Measurements from ENCODE around the gene NHEJ1.

Gene NHEJ1

DNA sequence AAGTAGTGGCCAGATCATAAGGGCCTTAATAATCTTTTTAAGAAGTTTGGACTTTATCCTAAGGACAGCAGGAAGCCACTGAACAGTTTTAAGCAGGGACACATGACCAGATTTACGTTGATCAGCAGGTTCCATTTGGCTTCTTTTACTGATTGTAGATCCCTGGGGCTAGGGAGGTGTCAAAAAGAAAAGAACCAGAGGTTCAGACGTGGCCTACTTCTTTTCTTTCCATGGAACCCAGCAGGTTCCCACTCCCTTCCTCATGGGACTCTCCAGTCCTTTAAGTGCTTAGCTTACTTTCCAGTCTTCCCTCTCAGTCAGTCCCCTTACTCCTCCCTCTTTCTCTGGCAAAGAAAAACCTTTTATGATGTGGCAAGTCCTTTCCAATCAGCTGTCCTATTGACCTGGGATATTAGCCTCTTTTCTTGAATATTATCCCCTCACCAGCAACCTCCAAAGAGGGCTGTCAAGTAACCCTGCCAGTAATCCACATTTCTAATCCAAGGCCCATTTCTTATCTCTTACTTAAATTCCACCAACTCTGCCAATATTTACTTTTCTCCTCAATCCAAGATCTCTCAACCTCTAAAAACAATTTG, 33.5 kb downstream of the NHEJ1 start:
- Histone ChIP-seq H3K27ac (ENCODE audit: low read depth, low read length) (no peak overlapping the region), H4K20me1 (ENCODE audit: control insufficient read depth, insufficient read depth, low read depth, low read length) (no peaks in the 10 kb centered on the region), H3K4me3 (ENCODE audit: low read length) (no peak overlapping the region), H3K9me3 (ENCODE audit: control insufficient read depth, insufficient read depth, low read length) (no peaks in the 10 kb centered on the region), H3K9me2 (replicated peaks; ENCODE audit: control insufficient read depth, low read length) (no peaks in the 10 kb centered on the region), H3F3A (ENCODE audit: control insufficient read depth, insufficient read depth) (no peaks in the 10 kb centered on the region), H3K4me2 (ENCODE audit: low read length) (no peak overlapping the region), H3K79me2 (ENCODE audit: control insufficient read depth, low read length) (no peaks in the 10 kb centered on the region), H3K4me1 (ENCODE audit: control insufficient read depth, low read length) (no peaks in the 10 kb centered on the region), H3K36me3 (ENCODE audit: control insufficient read depth, low read length) (no peaks in the 10 kb centered on the region), H3K27me3 (ENCODE audit: control insufficient read depth, low read length) (no peaks in the 10 kb centered on the region)
- TF ChIP-seq, protein P1, sequence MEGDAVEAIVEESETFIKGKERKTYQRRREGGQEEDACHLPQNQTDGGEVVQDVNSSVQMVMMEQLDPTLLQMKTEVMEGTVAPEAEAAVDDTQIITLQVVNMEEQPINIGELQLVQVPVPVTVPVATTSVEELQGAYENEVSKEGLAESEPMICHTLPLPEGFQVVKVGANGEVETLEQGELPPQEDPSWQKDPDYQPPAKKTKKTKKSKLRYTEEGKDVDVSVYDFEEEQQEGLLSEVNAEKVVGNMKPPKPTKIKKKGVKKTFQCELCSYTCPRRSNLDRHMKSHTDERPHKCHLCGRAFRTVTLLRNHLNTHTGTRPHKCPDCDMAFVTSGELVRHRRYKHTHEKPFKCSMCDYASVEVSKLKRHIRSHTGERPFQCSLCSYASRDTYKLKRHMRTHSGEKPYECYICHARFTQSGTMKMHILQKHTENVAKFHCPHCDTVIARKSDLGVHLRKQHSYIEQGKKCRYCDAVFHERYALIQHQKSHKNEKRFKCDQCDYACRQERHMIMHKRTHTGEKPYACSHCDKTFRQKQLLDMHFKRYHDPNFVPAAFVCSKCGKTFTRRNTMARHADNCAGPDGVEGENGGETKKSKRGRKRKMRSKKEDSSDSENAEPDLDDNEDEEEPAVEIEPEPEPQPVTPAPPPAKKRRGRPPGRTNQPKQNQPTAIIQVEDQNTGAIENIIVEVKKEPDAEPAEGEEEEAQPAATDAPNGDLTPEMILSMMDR (IDR thresholded peaks at IDR 0.05; ENCODE audit: low read depth, low read length, poor library complexity, severe bottlenecking): no peak
- no peak for TF ChIP-seq EZH2phosphoT487 (IDR thresholded peaks at IDR 0.05; ENCODE audit: borderline replicate concordance, low read length)

DNA sequence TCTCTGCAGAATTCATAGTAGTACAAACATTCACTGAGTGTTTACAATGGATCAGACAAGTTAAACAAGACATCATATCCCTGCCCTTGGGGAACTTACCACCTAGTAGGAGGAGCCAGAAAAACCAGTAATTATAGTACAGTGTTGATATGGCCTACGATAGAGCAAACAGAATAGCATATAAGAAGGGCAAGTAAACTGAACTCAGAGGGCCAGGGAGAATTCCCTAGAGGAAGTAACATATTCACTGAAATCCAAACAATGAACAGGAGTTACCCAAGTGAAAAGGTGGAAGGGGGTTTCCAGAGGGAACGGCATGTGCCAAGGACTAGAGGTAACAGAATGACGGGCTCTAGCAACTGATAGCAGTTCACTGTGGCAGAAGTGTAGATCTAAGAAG, 34.1 kb downstream of the NHEJ1 start:
- Histone ChIP-seq H3K9me2 (replicated peaks; ENCODE audit: control insufficient read depth, low read length) (no peaks in the 10 kb centered on the region), H3K27ac (ENCODE audit: low read depth, low read length) (no peak overlapping the region), H3K4me1 (ENCODE audit: control insufficient read depth, low read length) (no peaks in the 10 kb centered on the region)

DNA sequence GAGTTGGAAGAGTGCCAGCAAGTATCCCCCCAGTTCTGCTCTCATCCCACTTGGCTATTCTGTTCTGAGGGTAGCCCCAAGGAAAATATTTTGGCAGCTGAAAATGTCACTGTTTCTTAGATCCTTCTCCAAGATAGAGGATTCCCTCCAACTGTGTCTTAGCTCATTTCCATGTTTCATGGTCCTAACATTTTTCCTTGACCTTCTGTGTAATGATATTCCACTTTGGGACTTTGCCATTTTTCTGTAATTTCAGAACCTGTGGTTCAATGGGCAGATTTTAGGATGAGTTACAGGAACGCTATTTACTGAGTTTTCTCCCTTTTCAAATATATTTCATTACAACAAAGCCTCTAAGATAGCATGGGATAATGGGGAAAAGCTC, 34.7 kb downstream of the NHEJ1 start:
- H3K4me1 ChIP-seq (ENCODE audit: control insufficient read depth, low read length): no peaks in the 10 kb centered on the region
- no peak overlapping the region for H3K27ac ChIP-seq (ENCODE audit: low read depth, low read length)
- no peaks in the 10 kb centered on the region for H3K9me3 ChIP-seq (ENCODE audit: control insufficient read depth, insufficient read depth, low read length)
- no peak overlapping the region for H3K4me3 ChIP-seq (ENCODE audit: low read length)
- TF ChIP-seq, protein P1 (IDR thresholded peaks at IDR 0.05; ENCODE audit: low read depth, low read length, poor library complexity, severe bottlenecking): no peak
- TF ChIP-seq EZH2phosphoT487 (IDR thresholded peaks at IDR 0.05; ENCODE audit: borderline replicate concordance, low read length): no peak
- H3K4me2 ChIP-seq (ENCODE audit: low read length): no peak overlapping the region
- no peaks in the 10 kb centered on the region for H3K9me2 ChIP-seq (replicated peaks; ENCODE audit: control insufficient read depth, low read length)
- no peaks in the 10 kb centered on the region for H3K27me3 ChIP-seq (ENCODE audit: control insufficient read depth, low read length)
- H3F3A ChIP-seq (ENCODE audit: control insufficient read depth, insufficient read depth): no peaks in the 10 kb centered on the region
- no peaks in the 10 kb centered on the region for H3K79me2 ChIP-seq (ENCODE audit: control insufficient read depth, low read length)
- no peaks in the 10 kb centered on the region for H3K36me3 ChIP-seq (ENCODE audit: control insufficient read depth, low read length)
- H4K20me1 ChIP-seq (ENCODE audit: control insufficient read depth, insufficient read depth, low read depth, low read length): no peaks in the 10 kb centered on the region

More for the DNA sequence above, 34.1 kb downstream of the NHEJ1 start:
- H3K4me3 ChIP-seq (ENCODE audit: low read length): no peak overlapping the region
- no peaks in the 10 kb centered on the region for H3K27me3 ChIP-seq (ENCODE audit: control insufficient read depth, low read length)
- H3K79me2 ChIP-seq (ENCODE audit: control insufficient read depth, low read length): no peaks in the 10 kb centered on the region
- no peaks in the 10 kb centered on the region for H3F3A ChIP-seq (ENCODE audit: control insufficient read depth, insufficient read depth)
- TF ChIP-seq, protein P1 (IDR thresholded peaks at IDR 0.05; ENCODE audit: low read depth, low read length, poor library complexity, severe bottlenecking): no peak
- TF ChIP-seq EZH2phosphoT487 (IDR thresholded peaks at IDR 0.05; ENCODE audit: borderline replicate concordance, low read length): no peak
- H3K9me3 ChIP-seq (ENCODE audit: control insufficient read depth, insufficient read depth, low read length): no peaks in the 10 kb centered on the region
- H3K36me3 ChIP-seq (ENCODE audit: control insufficient read depth, low read length): no peaks in the 10 kb centered on the region
- no peaks in the 10 kb centered on the region for H4K20me1 ChIP-seq (ENCODE audit: control insufficient read depth, insufficient read depth, low read depth, low read length)
- no peak overlapping the region for H3K4me2 ChIP-seq (ENCODE audit: low read length)

Data from DOHH2 (cell line).